Heart right ventricle (tissue), 16 donors: ENCODE measurements around the gene CHCHD3. TPM values are rescaled to one million over a fixed set of nuclear protein-coding genes. Genes with fewer than 3 reads are reported as not detected.

ENCODE experiments used
- ATAC-seq, 8 donors: fragments of 200-7000 bp; cut with Tn5 transposase; one replicate each; pipeline ENCODE4 v1.9.1; 2020; ENCODE audit warnings: mild to moderate bottlenecking in 8 of 8, moderate library complexity in 8 of 8, moderate number of reproducible peaks in 1 of 8
- DNase-seq, 2 donors: peaks; one replicate each; pipeline ENCODE4 v3.0.0-alpha.2; 2020
- H3K27ac ChIP-seq, 10 donors: fragments of 200-600 bp; sonication (generic) in 2 of 10; one replicate each; pipeline versions ENCODE4 v1.5.0 to v1.8.0; 2020 to 2022; ENCODE audit warnings: mild to moderate bottlenecking in 3 of 10
- H3K27me3 ChIP-seq, 7 donors: fragments of 200-600 bp; one replicate each; pipeline ENCODE4 v1.8.0; 2021 to 2022; ENCODE audit warnings: mild to moderate bottlenecking in 2 of 7
- H3K36me3 ChIP-seq, 9 donors: fragments of 200-600 bp; sonication (generic) in 1 of 9; one replicate each; pipeline versions ENCODE4 v1.5.0 to v1.8.0; 2020 to 2022; ENCODE audit warnings: mild to moderate bottlenecking in 2 of 9
- H3K4me1 ChIP-seq, 9 donors: fragments of 200-600 bp; sonication (generic) in 1 of 9; one replicate each; pipeline versions ENCODE4 v1.5.0 to v1.8.0; 2020 to 2022; ENCODE audit warnings: mild to moderate bottlenecking in 4 of 9
- H3K4me3 ChIP-seq, 10 donors: fragments of 200-600 bp; sonication (generic) in 2 of 10; one replicate each; pipeline versions ENCODE4 v1.5.0 to v1.8.0; 2020 to 2022; ENCODE audit warnings: mild to moderate bottlenecking in 7 of 10, moderate library complexity in 2 of 10
- H3K9me3 ChIP-seq, 11 donors: fragments of 200-600 bp in 10 of 11; sonication (generic) in 2 of 11; one replicate each; pipeline versions ENCODE4 v1.5.0 to v1.8.0; 2013 to 2022; ENCODE audit warnings: mild to moderate bottlenecking in 2 of 11, control low read depth in 1 of 11, moderate library complexity in 1 of 11
- WGBS, 2 donors: extraction: QIAGEN DNeasy Blood & Tissue Kit; methylation state at CpG; one replicate each; pipeline ENCODE4 v1.1.7; 2013; ENCODE audit warnings: inconsistent platforms in 1 of 2; 5-methylcytosine and 5-hydroxymethylcytosine counted together
- intact Hi-C, 10 donors: fragments of 100-400 bp; cut with DNase I; formaldehyde crosslinking; loops; one replicate each; pipeline versions ENCODE4 v1.11.1 to v1.14.2; 2022
- polyA plus RNA-seq, 2 donors: library from polyadenylated mRNA; stranded (reverse); fragments of 200-250 nt; gene quantifications; one replicate each; pipeline ENCODE4 v1.2.3, GENCODE V29; 2013
- total RNA-seq, 10 donors: library from RNA; stranded (reverse); fragmentation: NEBNext Ultra II Directional in 3 of 10; extraction: Animal tissue kit (Norgen Biotek cat#: 25700) in 3 of 10; gene quantifications; one replicate each; pipeline versions ENCODE4 v1.2.1 to v1.2.4, GENCODE V29; 2021 to 2023
- TF ChIP-seq, protein P1 (sequence below), 9 donors: fragments of 200-600 bp; sonication (generic) in 2 of 9; IDR thresholded peaks; one replicate each; pipeline versions ENCODE4 v1.5.0 to v1.8.0; 2021 to 2022; ENCODE audit warnings: antibody characterized with exemption in 9 of 9, mild to moderate bottlenecking in 5 of 9, moderate library complexity in 1 of 9
- donor health status: Arrhythmogenic right ventricular cardiomyopathy.
- donor health status: ischemic (EF 13 %, LVEDD 7.1; RV severe dilation, severe dysfunction).
- donor health status: healthy with polysubstance abuse.
- donor health status: DM: no; HTN: yes; CAD: no.
- donor health status: DM: no; HTN: no; CAD: no.
- donor health status: ischemic (EF 25% LVEDD 6.9; RV normal size, moderate dysfunction).
- donor health status: ischemic (EF 25% LVEDD 5.7; RV mildly dilated, moderate dysfunction).
- donor health status: healthy.
- donor health status: DM: yes; HTN: yes; CAD: no.
- donor health status: Ischemic cardiomyopathy.
- donor health status: ischemic (EF 35%, LVEDD 5.7; RV mildly dilated, moderate dysfunction).
- donor health status: nonischemic (EF 11% LVEDD 7.7; RV severe dilation, severe dysfunction).
- donor health status: DM: yes; HTN: yes; CAD: no.
- donor health status: PGD.
- donor health status: ischemic (EF 29% LVEDD 5.4; RV normal size, mild dysfunction).
- donor health status: nonischemic (EF 23%, LVEDD 6.1; RV moderate dilation, normal function).

The CHCHD3 gene
- total and polyA plus RNA-seq, 12 donors: 42.6 to 215 (median 185) TPM

DNA sequence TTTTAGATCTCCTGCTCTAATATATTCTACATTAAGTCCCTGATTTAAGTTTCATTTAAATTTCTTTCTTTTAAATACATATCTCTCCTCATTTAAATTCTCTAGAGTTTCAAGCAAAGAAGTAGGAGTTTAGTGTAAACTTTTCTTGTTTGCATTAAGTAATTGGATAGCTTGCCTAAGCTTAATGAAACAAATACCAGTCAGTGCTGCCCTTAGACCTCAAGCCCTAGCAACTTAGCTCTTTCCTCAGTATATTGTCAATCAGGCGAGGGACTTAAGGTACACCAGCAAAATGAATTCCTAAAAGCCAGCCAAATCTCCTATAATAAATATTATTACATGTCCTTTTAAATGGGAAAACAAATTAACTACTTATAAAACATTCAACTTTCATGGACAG is 101.5 kb downstream of the CHCHD3 start:
- Histone ChIP-seq H3K36me3 (no peaks in the 10 kb centered on the region), H3K27me3 (no peaks in the 10 kb centered on the region), H3K9me3 (no peaks in the 10 kb centered on the region), H3K4me3 (no peak overlapping the region), H3K27ac (no peak overlapping the region), H3K4me1 (peaks cover 0 to 25% (median 12%) of the 10 kb centered on the region in 9 donors)
- TF ChIP-seq, protein P1, sequence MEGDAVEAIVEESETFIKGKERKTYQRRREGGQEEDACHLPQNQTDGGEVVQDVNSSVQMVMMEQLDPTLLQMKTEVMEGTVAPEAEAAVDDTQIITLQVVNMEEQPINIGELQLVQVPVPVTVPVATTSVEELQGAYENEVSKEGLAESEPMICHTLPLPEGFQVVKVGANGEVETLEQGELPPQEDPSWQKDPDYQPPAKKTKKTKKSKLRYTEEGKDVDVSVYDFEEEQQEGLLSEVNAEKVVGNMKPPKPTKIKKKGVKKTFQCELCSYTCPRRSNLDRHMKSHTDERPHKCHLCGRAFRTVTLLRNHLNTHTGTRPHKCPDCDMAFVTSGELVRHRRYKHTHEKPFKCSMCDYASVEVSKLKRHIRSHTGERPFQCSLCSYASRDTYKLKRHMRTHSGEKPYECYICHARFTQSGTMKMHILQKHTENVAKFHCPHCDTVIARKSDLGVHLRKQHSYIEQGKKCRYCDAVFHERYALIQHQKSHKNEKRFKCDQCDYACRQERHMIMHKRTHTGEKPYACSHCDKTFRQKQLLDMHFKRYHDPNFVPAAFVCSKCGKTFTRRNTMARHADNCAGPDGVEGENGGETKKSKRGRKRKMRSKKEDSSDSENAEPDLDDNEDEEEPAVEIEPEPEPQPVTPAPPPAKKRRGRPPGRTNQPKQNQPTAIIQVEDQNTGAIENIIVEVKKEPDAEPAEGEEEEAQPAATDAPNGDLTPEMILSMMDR (IDR thresholded peaks at IDR 0.05): no peak
- intact Hi-C loops: no loop called here
- ATAC-seq: no peak
- WGBS, 2 donors: 97% methylated on average over 1 of the region's 1 CpG
- DNase-seq: no peak

DNA sequence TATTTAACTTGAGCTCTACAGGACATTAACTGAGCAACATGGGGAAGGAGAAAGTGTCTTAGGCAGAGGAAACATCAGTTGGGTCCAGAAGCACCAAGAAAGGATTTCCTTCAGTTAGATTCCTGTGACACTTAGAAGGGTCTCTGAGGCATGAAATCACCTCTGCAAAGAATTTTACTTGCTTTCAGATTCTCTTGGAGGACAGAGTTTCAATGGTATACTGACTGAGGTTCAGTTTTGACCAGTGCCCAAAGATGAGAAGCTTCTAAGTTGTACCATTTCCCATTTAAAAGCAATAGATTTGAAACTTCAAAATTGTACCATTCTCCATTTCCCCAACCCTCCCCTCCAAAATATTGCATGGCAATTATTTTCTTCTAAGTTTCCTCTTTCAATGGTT is 102.4 kb downstream of the CHCHD3 start:
- Histone ChIP-seq H3K4me3 (no peak overlapping the region), H3K9me3 (no peaks in the 10 kb centered on the region), H3K4me1 (peaks cover 0 to 25% (median 12%) of the 10 kb centered on the region in 9 donors), H3K27me3 (no peaks in the 10 kb centered on the region), H3K27ac (no peak overlapping the region), H3K36me3 (peaks cover 0 to 6% (median 2%) of the 10 kb centered on the region in 9 donors)
- DNase-seq: no peak
- no peak for ATAC-seq
- intact Hi-C loops: no loop called here
- TF ChIP-seq, protein P1 (IDR thresholded peaks at IDR 0.05): no peak

DNA sequence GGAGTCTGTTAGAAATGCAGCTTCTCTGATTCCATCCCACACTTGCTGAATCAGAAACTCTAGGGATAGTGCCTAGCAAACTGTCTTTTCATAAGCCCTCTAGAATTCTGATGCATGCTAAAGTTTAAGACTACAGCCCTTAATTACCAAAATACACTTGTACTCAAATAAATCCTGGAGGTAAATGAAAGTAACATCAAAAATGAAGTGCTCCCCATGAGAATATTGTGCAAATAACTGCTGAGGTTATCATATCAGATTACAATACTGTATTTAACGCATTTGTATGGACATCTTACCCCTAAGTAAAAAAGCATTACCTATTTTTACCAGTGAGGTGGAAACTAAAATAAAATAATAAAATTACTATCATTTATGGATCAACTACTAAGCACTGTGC is 104.7 kb downstream of the CHCHD3 start:
- Histone ChIP-seq H3K27me3 (no peaks in the 10 kb centered on the region), H3K36me3 (peaks cover 0 to 27% (median 13%) of the 10 kb centered on the region in 9 donors), H3K27ac (no peak overlapping the region), H3K4me1 (peaks cover 0 to 25% (median 12%) of the 10 kb centered on the region in 9 donors), H3K4me3 (no peak overlapping the region), H3K9me3 (no peaks in the 10 kb centered on the region)
- intact Hi-C loops: no loop called here
- DNase-seq (no peak), ATAC-seq (no peak)
- 78 to 81% methylated on average over 1 of the region's 1 CpG for WGBS, 2 donors
- TF ChIP-seq, protein P1 (IDR thresholded peaks at IDR 0.05): no peak

DNA sequence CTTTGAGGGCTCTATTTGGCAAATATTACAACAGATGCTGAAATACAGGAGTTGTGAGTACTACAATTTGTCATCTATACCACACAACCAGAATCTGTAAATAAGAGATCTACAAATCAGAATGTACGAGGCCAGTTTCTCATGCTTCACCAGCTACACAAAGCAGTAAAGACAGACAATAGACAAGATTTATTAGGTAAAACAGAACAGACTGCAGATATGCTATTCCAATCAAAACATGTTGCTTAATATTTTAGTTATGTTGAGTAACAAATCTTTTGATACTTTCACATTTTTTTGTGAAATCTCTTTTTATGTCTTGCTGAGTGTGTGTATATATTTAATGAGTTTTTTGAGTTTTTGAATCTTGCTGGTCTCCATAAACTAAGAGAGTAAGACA is 109.1 kb downstream of the CHCHD3 start:
- DNase-seq (no peak), ATAC-seq (no peak)
- peaks cover 0 to 29% (median 13%) of the 10 kb centered on the region in 9 donors for H3K36me3 ChIP-seq
- H3K4me1 ChIP-seq: peaks cover 0 to 17% (median 12%) of the 10 kb centered on the region in 9 donors
- 94 to 97% methylated on average over 1 of the region's 1 CpG for WGBS, 2 donors
- no peaks in the 10 kb centered on the region for H3K27me3 ChIP-seq
- TF ChIP-seq, protein P1 (IDR thresholded peaks at IDR 0.05): no peak
- intact Hi-C loops: no loop called here
- no peaks in the 10 kb centered on the region for H3K9me3 ChIP-seq
- H3K27ac ChIP-seq: no peak overlapping the region
- no peak overlapping the region for H3K4me3 ChIP-seq
